Right renal cortex interstitium (tissue), 3 donors: Measurements from ENCODE around the gene RFPL2. TPM values are rescaled to one million over a fixed set of nuclear protein-coding genes. Genes with fewer than 3 reads are reported as not detected.
"Not testable (repeated sequence)": the region's sequence is repeated elsewhere in the genome, so short reads cannot be mapped to it uniquely, and the experiment has no call there.

Source experiments
- DNase-seq, 3 donors: peaks; one replicate each; pipeline ENCODE4 v3.0.0-alpha.2; 2013; ENCODE audit warnings: low read depth in 3 of 3, low spot score in 2 of 3
- polyA plus RNA-seq, 3 donors: library from polyadenylated mRNA; unstranded; fragments of 120-200 nt; gene quantifications; one replicate each; pipeline ENCODE4 v1.2.1, GENCODE V29; 2013; ENCODE audit not compliant: insufficient read length in 3 of 3

RFPL2 gene
- polyA plus RNA-seq, 3 donors = 0.25 to 0.58 (median 0.35) TPM

- no peak for DNase-seq
Measured at GRCh38 chr22:32206774-32207758, 2.2 kb upstream of the RFPL2 start.

- DNase-seq = no peak
Measured at GRCh38 chr22:32205974-32206773, 1.3 kb upstream of the RFPL2 start.

- DNase-seq = no peak
Measured at GRCh38 chr22:32204040-32204855, 625 bp downstream of the RFPL2 start.

- DNase-seq = no peak
Measured at GRCh38 chr22:32203181-32204039, 1.5 kb downstream of the RFPL2 start.

GRCh38 chr22:32202539-32203180, 2.2 kb downstream of the RFPL2 start:
- no peak for DNase-seq

- no peak for DNase-seq
Measured at GRCh38 chr22:32202161-32202538, 2.7 kb downstream of the RFPL2 start.

GRCh38 chr22:32200752-32201151, 4.1 kb downstream of the RFPL2 start:
- DNase-seq = no peak

- no peak for DNase-seq
Measured at GRCh38 chr22:32199961-32200360, 4.9 kb downstream of the RFPL2 start.

- DNase-seq = no peak
Measured at GRCh38 chr22:32199341-32199740, 5.5 kb downstream of the RFPL2 start.

- DNase-seq = not testable (repeated sequence)
Measured at GRCh38 chr22:32197553-32198226, 7.2 kb downstream of the RFPL2 start.

- DNase-seq = not testable (repeated sequence)
Measured at GRCh38 chr22:32195900-32196299, 9.0 kb downstream of the RFPL2 start.

GRCh38 chr22:32193346-32193745, 11.5 kb downstream of the RFPL2 start:
- not testable (repeated sequence) for DNase-seq

- DNase-seq = not testable (repeated sequence)
Measured at GRCh38 chr22:32191021-32191420, 13.9 kb downstream of the RFPL2 start.

- no peak for DNase-seq
Measured at GRCh38 chr22:32185821-32186220, 19.1 kb downstream of the RFPL2 start.

- no peak for DNase-seq
Measured at GRCh38 chr22:32183625-32184024, 21.2 kb downstream of the RFPL2 start.

- DNase-seq = no peak
Measured at GRCh38 chr22:32181043-32181442, 23.8 kb downstream of the RFPL2 start.

GRCh38 chr22:32177221-32177765, 27.6 kb downstream of the RFPL2 start:
- DNase-seq = no peak
